C1 segment of cervical spinal cord (tissue), 14 donors: ENCODE data around the gene NPAS3.

Source experiments
- DNase-seq, 14 donors: peaks; one replicate each; lab custom pipeline; 2025; lab: John Stamatoyannopoulos, UW

NPAS3 gene

DNA sequence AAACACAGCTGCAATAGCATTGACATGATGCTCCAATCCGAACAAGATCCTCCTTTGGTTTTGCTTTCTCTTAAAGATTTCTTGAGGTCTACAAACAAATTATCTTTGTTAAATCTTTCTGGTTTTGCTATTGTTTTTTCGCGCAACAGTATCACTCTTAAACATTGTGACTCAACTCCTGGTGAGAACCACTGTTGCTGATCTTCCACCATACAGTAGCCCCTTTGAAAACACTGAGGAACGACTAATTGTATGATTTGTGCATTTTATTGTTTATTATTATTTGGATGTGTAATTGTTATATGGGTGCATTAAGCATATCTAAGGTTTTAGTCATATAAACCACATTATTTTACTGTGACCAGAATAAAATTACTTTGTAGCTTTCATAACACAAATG, 729.4 kb downstream of the NPAS3 start:
- DNase-seq, result no peak

- no peak for DNase-seq
Observed at GRCh38 chr14:33669111-33669510, 730.4 kb downstream of the NPAS3 start.

DNA sequence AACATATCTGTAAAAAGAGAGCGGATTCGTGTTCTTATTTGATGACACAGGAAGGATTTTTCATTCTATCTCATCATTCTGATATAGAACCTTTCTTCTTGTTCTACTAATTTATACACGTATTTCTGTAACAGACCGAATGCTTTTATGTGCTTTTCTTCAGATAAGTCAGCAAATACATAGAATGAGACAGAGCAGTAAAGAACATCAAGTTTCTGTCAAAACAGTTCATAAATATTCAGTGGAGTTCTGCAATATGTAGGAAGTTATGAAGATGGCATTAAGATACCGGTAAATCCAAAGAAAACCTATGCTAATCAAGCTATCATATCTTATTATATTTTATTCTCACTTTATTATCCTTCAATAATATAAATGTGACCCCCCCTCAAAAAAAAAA, 731.6 kb downstream of the NPAS3 start:
- DNase-seq, result no peak

- no peak for DNase-seq
Observed at GRCh38 chr14:33671556-33671955, 732.9 kb downstream of the NPAS3 start.

DNA sequence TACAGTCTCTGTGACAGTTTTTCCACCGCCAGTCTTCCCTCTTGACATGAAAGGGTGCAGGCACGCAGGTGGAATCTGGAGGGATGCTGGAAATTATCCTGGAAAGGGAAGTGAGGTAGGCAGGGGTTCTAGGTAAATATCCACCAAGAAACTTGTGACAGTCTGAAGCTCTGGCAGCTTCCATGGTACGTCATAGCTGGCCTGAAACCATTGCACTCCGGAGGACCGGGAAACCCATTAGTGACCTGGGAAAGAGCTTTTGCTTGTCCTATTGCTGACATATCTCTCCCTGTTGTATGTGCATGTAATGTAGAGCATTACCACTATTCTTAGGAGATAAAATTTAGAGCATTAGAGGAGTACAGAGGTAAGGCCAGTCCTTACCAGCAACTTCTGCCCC, 736.2 kb downstream of the NPAS3 start:
- DNase-seq, result no peak

DNA sequence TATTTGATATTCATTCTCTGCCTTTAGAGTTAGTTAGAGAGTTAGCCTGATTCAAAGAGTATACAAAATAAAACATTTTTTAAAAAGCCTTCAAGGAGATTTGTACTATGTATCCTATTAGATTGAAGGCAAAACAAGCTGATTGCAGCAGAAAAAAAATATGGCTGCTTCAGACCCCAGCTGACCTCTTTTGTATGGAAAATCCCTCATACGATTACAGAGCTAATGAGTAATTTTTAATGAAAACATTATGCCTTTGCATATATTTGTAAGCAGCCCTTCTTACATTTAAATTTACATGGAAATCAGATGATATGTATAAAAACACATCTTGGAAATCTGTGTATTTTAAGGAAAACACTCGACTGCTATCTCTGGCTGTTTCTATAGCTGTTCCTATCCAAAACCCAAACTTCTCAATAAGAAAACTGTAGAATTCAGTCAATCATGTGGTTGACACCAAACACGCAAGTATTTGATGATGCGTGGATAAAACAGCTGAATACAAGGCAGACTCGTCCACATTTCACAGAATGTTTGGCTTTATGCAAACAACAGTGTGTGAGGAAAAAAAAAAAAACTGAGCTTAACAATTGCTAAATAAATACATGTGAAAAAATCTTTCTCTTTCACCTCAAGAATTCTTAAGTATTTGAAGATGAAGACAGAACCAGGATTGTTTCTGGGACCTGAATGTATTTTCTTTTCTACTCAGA, 736.9 kb downstream of the NPAS3 start:
- no peak for DNase-seq

DNA sequence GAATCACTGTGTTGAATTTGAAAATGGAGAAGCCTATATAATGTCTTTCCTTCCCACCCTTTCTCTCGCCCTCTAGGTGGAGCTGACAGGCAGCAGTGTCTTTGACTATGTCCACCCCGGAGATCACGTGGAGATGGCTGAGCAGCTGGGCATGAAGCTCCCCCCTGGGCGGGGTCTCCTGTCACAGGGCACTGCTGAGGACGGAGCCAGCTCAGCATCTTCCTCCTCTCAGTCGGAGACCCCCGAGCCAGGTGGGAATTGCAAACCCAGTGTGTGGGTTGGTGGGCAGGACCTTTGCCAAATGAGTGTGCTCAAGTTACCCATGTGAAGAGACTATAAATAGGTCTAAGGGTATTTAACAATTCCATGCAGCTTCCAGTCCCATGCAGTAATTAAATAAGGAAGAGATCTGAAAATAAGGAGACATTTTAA, 737.5 kb downstream of the NPAS3 start:
- DNase-seq, result peak in 11 of 14 donors; percentile 10 to 62 (median 35)

GRCh38 chr14:33676891-33677290, 738.2 kb downstream of the NPAS3 start:
- no peak for DNase-seq

GRCh38 chr14:33678005-33678404, 739.3 kb downstream of the NPAS3 start:
- DNase-seq, result no peak

GRCh38 chr14:33679025-33679424, 740.3 kb downstream of the NPAS3 start:
- no peak for DNase-seq

GRCh38 chr14:33679461-33680225, 741.0 kb downstream of the NPAS3 start:
- DNase-seq, result no peak

- DNase-seq, result no peak
Observed at GRCh38 chr14:33680873-33681272, 742.2 kb downstream of the NPAS3 start.

- DNase-seq, result no peak
Observed at GRCh38 chr14:33682760-33683159, 744.1 kb downstream of the NPAS3 start.

- DNase-seq, result no peak
Observed at GRCh38 chr14:33685026-33685425, 746.3 kb downstream of the NPAS3 start.

DNA sequence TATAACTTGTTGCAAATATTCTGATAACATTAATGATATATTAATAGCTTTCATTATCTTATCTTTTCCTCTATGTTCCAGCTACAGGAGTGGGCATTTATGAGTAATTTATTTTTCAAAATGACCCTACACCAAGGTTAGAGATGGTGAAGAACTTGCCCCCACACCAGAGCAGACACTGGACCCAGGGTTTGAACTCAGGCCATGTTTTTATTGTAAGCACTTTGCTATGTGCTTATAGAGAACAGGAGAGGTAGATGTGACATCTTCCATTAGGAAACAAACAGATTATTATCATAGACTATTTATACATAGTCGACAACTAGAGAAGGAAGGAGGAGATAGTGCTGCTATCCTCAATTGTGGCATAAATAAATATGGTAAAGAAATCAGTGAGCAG, 747.0 kb downstream of the NPAS3 start:
- no peak for DNase-seq

- DNase-seq, result no peak
Observed at GRCh38 chr14:33686218-33686617, 747.5 kb downstream of the NPAS3 start.

DNA sequence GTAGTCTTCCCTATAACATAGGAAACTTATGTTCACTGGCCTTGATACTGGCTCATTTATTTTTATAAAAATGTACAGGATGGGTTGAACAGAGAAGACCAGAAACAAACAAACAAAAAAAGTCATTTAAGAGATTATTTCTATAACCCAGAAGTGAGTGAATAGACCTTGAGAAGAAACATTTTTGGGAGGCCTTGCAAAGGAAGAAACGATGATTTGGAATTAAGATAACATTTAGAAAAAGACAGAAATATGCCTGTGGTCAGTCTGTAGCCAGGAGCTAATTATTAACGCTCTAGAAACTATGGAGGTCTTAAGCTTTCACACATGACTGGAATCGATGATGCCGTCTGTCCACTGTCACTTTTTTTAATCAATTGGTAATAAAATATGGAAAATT, 748.2 kb downstream of the NPAS3 start:
- no peak for DNase-seq

GRCh38 chr14:33689680-33690079, 751.0 kb downstream of the NPAS3 start:
- DNase-seq, result no peak

GRCh38 chr14:33691907-33692306, 753.2 kb downstream of the NPAS3 start:
- DNase-seq, result no peak

- DNase-seq, result no peak
Observed at GRCh38 chr14:33692762-33693161, 754.1 kb downstream of the NPAS3 start.

DNA sequence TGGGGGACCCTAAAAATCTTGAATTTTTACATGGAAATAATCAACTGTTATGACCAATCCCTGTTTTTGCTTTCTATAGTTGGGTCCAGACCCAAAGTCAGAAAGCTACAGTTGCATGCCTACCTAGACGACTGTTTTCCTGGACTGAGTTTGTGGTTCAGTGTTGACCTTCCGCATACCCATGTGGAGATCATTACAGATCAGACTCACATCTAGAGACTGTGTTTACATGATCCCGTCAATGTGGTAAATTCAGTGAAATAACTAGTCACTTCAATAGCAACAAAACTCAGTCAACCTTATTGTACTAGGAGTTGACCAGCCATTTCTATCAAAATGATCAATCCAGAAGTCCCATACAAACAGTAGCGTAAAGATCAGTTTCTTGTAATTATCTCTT, 754.6 kb downstream of the NPAS3 start:
- no peak for DNase-seq

DNA sequence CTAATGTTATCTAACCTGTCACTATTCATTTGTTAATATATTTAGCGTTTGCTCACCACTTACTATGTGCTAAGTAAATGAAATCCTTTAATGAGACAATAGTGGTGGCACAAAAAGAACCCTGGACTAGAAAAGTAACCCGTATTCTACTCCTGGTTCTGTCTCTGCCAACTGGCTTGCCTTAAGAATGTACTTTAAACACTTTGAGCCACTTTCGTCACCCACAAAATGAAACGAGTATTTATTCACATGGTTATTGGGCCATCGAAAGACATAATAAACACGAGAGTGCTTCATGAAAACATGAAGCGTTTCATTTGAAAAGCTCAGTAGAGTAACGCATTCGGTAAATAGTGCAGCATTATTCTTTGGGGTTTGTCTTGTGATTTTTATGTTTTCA, 757.5 kb downstream of the NPAS3 start:
- DNase-seq, result no peak

GRCh38 chr14:33699300-33699983, 760.8 kb downstream of the NPAS3 start:
- peak in 5 of 14 donors; percentile 1 to 32 (median 12) for DNase-seq
